GM18511 (cell line): Measurements from ENCODE around the gene TSPAN18.

Experiments used
- ATAC-seq: cut with Tn5 transposase; IDR thresholded peaks from one replicate; pipeline ENCODE4 v1.9.1; 2021; ENCODE audit warnings: mild to moderate bottlenecking, moderate library complexity; ENCODE audit not compliant: unreplicated experiment

Gene TSPAN18

GRCh38 chr11:44842220-44842619, 115.5 kb downstream of the TSPAN18 start:
- ATAC-seq = no peak

- ATAC-seq = no peak
Observed at GRCh38 chr11:44846852-44847251, 120.1 kb downstream of the TSPAN18 start.

- no peak for ATAC-seq
Observed at GRCh38 chr11:44847316-44847715, 120.6 kb downstream of the TSPAN18 start.

- no peak for ATAC-seq
Observed at GRCh38 chr11:44848203-44848962, 121.6 kb downstream of the TSPAN18 start.

- no peak for ATAC-seq
Observed at GRCh38 chr11:44848963-44849350, 122.2 kb downstream of the TSPAN18 start.

GRCh38 chr11:44849424-44849823, 122.7 kb downstream of the TSPAN18 start:
- ATAC-seq = no peak

GRCh38 chr11:44849922-44850321, 123.2 kb downstream of the TSPAN18 start:
- ATAC-seq = no peak

- ATAC-seq = no peak
Observed at GRCh38 chr11:44851496-44851895, 124.7 kb downstream of the TSPAN18 start.

- ATAC-seq = no peak
Observed at GRCh38 chr11:44852159-44852747, 125.5 kb downstream of the TSPAN18 start.

- no peak for ATAC-seq
Observed at GRCh38 chr11:44852952-44853351, 126.2 kb downstream of the TSPAN18 start.

GRCh38 chr11:44853666-44854065, 126.9 kb downstream of the TSPAN18 start:
- no peak for ATAC-seq

- ATAC-seq = no peak
Observed at GRCh38 chr11:44854086-44854485, 127.3 kb downstream of the TSPAN18 start.

- ATAC-seq = no peak
Observed at GRCh38 chr11:44854741-44855492, 128.2 kb downstream of the TSPAN18 start.

GRCh38 chr11:44855493-44855849, 128.7 kb downstream of the TSPAN18 start:
- no peak for ATAC-seq

GRCh38 chr11:44857490-44858090, 130.8 kb downstream of the TSPAN18 start:
- ATAC-seq = no peak

GRCh38 chr11:44858796-44859527, 132.2 kb downstream of the TSPAN18 start:
- no peak for ATAC-seq

- no peak for ATAC-seq
Observed at GRCh38 chr11:44859528-44859925, 132.8 kb downstream of the TSPAN18 start.

- no peak for ATAC-seq
Observed at GRCh38 chr11:44860346-44860745, 133.6 kb downstream of the TSPAN18 start.

- ATAC-seq = peak; percentile 100
Observed at GRCh38 chr11:44861849-44862557, 135.2 kb downstream of the TSPAN18 start.

GRCh38 chr11:44862558-44863101, 135.9 kb downstream of the TSPAN18 start:
- no peak for ATAC-seq
